HG02798 (cell line): ENCODE data around the gene GNG5.
"Not testable (repeated sequence)": the region's sequence is repeated elsewhere in the genome, so short reads cannot be mapped to it uniquely, and the experiment has no call there.

Experiments used
- ATAC-seq: cut with Tn5 transposase; IDR thresholded peaks from one replicate; pipeline ENCODE4 v1.9.1; 2021; ENCODE audit warnings: mild to moderate bottlenecking; ENCODE audit not compliant: unreplicated experiment, poor library complexity

Gene GNG5

DNA sequence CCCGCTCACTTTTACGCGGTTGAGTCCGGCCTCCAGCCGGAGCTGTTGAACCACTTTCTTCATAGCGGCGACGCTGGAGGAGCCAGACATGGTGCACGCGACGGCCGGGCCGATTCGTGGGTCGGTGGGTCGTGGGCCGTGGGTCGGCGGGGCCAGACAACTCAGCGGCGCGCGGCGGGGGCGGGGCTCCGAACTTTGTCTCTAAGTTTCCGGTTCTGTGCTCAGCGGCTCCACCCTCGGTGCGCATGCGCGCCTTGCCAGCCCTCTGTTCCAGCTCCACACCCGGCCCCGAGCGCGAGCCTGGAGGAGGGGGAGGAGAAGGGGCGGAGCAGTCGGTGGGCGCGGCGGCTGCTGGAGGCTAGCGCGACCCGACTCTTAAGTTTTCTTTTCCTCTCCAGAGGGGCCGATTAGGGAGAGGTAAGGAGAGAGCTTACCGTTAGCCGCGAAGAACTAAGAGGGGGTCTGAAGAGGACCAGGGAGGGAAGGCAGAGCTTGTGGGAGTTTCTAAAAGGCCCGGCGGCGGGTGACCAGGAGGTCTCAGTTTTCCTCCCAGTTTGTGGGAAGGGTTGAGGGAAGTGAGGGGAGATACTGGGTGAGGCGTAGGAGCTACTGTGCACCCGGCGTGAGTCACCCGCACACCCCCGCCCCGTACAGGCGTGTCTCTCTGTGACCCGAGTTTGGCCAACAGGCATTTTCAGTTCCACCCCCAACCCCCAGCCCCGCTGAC is at the start of gene GNG5, which contains the start of gene SPATA1:
Gene GNG5 (minus strand): TSS at position 580 of the 727 bp plus-strand sequence. CDS start 490 bp downstream, at position 90.
Gene SPATA1 (plus strand): TSS at position 385 of the 727 bp plus-strand sequence. CDS start 9,974 bp downstream, outside the sequence.
- ATAC-seq: peak; percentile 85

DNA sequence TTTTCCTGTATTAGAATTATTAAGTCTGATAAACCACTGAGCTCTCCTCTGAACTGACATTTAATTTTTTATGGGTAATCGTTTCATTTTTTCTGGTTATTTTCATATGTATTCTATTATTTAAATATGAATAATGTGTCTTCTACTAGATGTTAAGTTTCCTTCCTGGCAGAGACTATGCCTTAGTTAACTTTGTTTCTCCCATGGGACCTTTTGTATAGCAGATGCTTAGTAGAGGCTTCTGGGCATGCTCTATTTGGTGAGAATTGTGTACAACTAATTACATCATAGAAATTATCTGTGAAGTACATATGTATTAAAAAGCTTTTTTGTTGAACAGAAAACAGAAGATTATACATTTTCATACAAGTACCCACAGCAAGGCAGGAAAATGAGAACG is 44.4 kb upstream of the GNG5 start:
- no peak for ATAC-seq

DNA sequence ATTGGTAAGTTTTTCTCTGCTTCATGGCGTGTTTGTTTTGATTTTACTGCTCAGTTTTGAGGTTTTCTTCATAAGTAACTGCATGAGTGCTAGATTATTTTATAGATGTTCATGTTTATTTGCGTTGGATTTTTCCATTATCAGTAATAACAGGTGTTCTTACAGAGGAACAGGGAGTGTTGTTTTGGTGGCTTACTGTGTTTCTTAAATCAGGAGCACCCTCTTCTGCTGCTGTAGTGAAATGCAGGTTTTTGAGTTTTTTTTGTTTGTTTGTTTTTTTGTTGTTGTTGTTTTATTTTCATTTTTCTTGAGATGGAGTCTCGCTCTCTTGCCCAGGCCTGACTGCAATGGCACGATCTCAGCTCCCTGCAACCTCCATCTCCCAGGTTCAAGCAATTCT is 35.3 kb upstream of the GNG5 start:
- no peak for ATAC-seq

DNA sequence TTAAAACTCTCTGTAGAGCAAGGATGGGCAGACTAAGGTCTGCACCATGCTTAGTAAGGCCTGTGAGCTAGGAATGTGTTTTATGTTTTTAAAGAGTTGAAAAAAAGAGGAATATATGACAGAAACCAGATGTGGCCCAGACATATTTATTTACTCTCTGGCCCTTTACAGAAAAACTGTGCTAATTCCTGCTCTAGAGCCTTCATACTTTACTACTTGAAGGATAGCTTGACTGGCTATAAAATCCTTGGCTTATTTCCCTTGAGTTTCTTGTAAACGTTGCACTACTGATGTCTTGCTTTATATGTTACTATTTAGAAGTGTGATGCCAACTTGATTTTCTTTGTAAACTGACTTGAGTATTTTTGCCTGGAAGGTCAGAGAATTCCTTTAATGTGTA is 34.4 kb upstream of the GNG5 start:
- no peak for ATAC-seq

DNA sequence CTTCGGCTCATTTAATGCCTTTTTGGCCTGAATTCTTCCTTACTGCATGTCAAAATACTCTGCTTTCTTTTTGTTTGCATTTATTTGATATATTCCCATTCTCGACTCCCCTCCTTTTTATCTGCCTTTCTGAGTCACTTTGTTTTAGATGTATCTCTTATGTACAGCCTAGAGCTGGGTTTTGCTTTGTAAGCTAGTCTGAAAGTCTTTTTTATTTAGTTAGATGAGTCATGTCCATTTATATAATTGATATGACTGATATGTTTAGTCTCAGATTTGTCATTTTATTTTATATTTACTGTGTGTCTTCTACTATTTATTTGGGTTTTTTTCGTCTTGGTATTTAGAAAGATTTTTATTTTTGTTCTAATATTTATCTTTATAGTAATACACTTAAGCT is 33.6 kb upstream of the GNG5 start:
- no peak for ATAC-seq

DNA sequence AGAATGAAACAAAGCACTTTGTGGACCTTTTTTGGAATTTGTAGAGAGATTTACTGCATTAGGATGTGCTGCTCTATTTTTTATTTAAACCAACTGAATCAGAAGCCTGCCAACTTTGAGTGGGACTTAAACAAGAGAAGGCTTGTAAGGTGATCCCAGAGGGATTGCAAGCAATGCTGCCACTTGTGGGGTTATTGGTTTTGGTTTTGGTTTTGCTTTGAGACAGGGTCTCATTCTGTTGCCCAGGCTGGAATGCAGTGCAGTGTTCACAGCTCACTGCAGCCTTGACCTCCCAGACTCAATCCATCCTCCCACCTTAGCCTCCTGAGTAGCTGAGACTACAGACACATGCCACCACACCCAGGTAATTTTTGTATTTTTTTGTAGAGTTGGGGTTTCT is 32.2 kb upstream of the GNG5 start:
- ATAC-seq: peak; percentile 74

DNA sequence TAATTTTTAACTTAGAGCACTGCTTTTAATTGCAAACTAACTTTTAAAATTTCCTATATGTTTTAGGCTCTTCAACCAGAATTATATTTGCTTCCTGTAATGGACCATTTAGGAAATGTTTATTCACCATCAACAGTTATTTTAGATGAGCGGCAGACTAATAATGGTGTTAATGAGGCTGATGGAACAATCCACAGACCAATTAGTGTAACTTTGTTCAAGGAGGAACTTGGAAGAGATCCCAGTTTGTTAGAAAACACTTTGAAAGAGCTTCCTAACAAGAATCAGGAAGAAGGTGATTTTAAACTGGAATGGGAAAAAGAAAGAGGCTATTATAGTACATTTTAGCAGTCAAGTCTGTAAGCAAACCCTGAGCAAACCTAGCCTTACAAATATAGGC is 19.4 kb upstream of the GNG5 start:
- no peak for ATAC-seq

DNA sequence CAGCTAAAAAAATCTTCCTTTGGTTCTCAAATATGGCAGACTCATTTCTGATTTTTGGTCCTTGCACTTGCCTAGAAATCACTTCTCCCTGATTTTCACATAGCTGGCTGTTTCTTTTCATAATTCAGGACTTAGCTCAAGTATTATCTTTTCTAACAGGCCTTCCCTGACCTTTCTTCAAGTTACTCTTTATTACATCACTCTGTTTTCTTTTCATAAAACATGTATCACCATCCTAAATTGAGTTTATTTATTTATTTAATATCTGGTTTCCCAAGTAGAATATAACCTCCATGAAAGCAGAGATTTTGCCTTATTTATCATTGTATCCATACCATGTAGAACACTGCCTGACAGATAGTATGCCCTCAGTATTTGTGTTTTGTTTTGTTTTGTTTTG is 18.2 kb upstream of the GNG5 start:
- ATAC-seq: no peak

DNA sequence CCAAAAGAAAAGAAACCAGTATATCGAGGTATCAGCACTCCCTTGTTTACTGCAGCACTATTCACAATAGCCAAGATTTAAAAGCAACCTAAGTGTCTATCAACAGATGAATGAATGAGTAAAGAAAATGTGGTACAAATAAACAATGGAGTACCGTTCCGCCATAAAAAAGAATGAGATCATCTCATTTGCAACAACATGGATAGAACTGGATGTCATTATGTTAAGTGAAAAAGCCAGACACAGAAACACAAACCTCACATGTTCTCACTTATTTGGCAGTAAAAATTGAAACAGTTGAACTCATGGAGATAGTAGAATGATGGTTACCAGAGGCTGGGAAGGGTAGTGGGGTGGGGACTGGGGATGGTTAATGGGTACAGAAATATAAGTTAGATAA is 4.3 kb upstream of the GNG5 start:
- ATAC-seq: no peak

DNA sequence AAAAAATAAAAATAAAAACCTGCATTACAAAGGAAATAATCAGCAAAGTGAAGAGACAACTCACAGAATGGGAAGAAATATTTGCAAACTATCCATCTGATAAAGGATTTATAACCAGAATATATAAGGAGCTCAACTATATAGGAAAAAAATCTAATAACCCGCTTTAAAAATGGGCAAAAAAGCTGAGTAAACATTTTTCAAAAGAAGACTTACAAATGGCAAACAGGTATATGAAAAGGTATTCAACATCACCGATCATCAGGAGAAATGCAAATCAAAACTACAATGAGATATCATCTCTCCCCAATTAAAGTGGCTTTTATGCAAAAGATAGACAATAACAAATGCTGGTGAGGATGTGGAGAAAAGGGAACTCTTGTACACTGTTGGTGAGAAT is 3.8 kb upstream of the GNG5 start:
- no peak for ATAC-seq

DNA sequence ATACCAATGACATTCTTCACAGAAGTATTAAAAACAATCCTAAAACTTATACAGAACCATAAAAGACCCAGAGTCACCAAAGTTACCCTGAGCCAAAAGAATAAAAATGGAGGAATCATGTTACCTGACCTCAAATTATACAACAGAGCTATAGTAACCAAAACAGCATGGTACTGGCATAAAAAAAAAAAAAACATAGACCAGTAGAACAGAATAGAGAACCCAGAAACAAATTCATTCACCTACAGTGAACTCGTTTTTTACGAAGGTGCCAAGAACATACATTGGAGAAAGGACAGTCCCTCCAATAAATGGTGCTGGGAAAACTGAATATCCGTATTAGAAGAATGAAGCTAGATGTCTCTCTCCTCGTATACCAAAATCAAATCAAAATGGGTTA is 2.6 kb upstream of the GNG5 start:
- no peak for ATAC-seq

DNA sequence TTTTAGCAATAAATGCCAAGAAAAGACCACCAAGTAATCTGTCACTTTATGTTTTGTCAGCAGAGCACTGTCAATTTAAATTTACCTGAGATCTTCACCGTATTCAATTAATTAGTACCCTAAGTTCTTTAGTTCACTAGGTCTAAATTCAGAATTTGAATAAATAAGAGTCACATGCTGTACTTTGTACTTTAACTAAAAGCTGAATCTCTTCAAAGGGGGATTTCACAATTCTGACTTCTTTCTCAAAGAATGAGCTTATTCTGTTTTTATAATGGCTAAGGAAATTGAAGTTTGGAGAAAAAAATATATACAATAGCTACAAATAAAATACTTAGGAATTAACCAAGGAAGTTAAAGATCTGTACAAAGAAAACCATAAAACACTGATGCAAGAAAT is 2.1 kb upstream of the GNG5 start:
- no peak for ATAC-seq

DNA sequence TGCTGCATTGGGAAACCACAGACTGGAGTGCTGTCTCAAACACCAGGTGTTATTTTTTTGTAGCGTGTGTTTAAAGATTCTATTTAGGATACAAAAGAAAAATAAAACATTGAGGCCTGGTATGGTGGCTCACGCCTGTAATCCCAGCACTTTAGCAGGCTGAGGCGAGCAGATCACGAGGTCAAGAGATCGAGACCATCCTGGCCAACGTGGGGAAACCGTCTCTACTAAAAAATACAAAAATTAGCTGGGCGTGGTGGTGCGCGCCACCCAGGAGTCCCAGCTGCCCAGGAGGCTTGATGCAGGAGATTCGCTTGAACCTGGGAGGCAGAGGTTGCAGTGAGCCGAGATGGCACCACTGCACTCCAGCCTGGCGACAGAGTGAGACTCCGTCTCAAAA is 1.5 kb upstream of the GNG5 start:
- not testable (repeated sequence) for ATAC-seq

DNA sequence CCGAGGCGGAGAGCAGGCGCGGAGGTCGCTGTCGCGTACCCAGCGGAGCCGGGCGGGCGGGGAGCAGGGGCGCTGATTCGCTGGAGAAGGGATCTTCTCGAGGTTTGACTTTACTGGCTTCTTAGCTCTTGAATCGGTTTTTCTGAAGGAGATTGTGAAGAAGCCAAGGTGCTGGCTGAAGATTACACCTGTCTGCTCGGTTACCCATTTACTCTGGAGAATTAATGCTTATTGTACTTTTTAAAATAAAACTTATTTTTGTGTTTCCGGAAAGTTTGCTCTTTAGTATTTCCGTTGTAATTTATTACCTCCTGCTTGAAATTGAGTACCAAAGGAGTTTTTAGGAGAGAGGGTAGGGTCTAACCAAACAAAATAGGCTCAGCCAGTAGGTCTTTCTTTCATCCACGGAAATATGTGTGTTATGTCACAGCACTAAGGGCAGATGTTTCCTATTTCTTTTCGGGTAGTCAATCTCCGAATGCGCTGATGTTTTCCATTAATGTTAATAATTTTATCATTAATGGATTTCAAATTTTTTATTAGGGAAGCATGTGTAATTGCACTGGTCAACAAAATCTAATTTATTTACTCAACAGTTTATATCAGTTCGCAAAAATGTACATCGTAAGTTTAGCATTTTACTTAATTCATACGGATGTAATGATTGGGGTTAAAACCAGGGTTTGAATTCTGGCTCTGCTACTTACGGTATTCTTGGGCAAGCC is 510 bp upstream of the GNG5 start:
- ATAC-seq: no peak

DNA sequence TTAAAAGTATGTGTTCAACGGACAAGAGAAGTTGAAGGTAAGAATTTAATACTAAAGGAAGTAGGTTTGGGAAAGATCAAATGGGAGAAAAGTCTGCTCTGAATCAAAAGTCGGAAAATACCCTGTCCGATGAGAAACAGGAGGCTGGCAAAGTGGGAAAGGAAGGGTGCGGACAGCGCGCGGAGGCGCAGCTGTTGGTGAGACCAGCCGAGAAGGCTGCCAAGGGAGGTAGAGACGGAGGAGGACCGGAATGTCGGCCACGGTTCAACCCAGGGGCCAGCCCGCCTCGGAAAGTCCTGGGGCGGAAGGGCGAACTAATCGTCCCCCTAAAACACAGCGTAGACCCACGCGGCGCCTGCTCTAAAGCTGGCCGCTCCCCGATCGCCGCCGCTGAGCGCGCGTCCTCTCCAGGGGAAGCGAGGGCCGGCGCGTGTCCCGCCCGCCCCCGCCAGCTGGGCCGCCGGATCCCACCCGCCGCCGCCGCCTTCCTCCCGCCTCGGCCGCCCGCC is 834 bp downstream of the GNG5 start:
- peak; percentile 34 for ATAC-seq

DNA sequence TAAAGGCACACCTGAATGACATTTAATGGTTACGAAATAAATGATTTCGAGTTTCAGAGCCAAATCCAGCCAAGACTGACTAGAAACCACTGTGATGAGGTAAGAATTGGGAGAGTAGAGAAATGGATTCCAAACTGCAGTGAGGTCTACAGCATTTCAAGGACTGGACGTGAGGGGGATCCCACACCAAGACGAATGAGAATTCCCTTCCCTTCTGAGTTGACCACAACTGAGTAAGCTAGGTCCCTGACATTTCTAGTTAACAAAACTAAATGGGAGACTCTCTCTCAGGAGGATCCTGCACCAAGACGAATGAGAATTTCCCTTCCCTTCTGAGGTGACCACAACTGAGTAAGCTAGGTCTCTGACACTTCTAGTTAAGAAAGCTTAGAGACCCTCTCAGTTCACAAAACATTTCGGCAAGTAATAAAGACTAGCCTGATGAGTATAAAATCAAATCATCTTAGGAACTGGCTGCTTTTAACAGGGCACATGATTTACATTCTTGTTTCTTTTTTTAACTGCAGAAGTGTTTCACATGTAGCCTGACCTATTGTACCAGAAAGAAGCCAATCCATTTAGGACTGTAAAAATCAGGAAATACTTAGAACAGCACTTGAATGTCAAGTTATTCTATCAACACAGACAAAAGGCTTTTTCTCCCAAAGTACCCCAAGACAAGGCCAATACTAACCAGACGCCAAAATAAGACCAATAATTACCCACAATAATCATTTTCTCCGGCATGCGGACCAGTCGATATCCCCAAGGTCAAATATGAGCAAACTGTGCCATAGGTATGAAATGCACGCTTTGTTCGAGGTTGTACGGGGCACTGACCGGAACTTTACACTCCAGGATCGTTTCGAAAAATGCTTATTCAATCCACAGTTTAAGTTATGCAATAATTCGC is 1.5 kb downstream of the GNG5 start:
- no peak for ATAC-seq

DNA sequence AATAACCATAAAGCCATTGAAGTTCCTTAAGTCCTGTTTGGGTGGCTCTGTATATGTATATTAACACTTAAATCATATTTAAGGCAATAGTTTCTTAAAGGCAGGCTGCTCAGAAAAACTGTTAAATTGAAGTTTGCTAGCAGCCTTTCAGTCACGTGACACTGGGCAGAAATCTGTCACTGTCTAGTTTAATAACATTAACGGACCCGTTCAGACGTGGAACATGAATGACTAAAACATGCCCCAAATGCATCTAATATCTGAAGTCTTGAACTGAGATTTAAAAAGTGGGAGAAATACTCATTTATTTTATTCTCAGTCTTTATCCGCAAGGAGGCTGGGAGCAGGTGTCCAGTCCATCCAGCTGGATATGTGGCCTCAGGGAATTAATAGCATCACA is 3.5 kb downstream of the GNG5 start:
- ATAC-seq: no peak

DNA sequence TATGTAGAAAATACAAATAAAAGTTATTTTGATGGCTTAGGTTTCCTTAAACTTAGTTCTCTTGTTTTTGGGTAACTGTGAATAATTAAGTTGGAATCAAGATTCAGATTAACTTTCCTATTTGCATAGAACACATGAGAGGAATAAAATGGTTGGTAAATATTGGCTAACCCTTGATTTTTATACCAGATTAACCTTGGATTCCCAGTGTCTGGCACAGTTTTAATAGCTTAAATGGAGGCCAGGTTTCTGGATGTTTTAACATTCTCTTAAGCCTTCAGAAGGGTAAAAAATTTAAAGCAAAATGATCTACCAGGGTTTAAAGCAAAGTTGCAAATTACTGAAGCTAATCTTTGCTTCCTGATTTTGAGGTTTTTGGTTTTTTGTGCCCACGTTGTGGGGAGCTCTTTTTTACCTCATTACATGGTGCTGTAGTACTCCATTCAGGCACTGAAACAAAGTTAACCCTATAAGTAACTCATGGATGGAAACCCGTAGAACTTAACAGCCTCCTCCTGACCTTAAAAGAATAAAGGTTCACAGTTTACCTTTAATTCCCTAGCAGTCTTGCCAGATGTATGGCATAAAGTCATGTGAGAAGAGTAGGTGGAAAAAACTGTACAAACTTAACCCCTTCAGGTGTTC is 8.6 kb downstream of the GNG5 start:
- no peak for ATAC-seq

DNA sequence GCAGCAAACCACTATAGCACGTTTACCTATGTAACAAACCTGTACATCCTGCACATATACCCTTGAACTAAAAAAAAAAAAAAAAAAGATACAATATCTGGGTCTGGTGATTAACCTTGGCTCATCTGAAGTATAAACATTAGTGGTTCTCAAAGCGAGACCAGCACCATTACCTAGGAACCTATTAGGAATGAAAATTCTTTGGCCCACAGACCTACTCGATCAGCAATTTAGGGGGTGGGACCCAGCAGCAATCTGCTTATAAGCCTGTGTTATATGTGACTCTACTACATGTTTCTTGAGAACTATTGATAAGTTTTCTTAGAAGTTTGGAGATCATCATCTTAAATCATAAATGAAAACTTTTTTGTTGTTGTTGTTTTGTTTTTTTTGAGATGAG is 9.9 kb downstream of the GNG5 start:
- ATAC-seq: no peak

DNA sequence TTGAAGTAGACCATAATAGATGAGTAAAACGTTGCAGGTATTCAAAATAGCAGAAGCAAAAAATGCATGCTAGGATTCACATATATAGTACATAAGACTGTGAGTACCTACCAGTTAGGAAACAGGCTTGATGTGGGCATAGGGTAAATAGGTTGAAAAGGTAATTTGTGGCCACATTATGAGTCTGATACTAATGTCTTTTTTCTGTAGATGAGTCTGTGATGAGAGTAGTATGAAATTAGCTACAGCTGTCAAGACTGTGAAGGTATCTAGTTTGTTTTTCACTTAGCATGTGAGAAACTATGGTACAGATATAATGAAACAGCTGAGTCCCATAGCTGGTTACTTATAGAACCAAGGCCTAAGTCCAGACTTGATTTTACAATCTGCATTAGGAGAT is 12.6 kb downstream of the GNG5 start:
- no peak for ATAC-seq
